CD14-positive monocyte (primary cell): Measurements from ENCODE around the gene GNG4. TPM values are rescaled to one million over a fixed set of nuclear protein-coding genes. Genes with fewer than 3 reads are reported as not detected.

Experiments used
- DNase-seq, 3 donors: peaks; one replicate each; pipeline ENCODE4 v3.0.0-alpha.2; 2011 to 2022
- H2AFZ ChIP-seq: 2 replicates; pipeline ENCODE4 v1.6.0; 2012; ENCODE audit warnings: mild to moderate bottlenecking, low read depth, low read length, inconsistent platforms; ENCODE audit not compliant: insufficient read depth, poor library complexity, severe bottlenecking
- H3K27ac ChIP-seq, 2 donors: 1 replicate in 1 of 2; 2 replicates in 1 of 2; pipeline ENCODE4 v1.5.1; 2012 to 2013; ENCODE audit warnings: low read length in 2 of 2, control low read depth in 1 of 2, inconsistent platforms in 1 of 2, low read depth in 1 of 2, mild to moderate bottlenecking in 1 of 2
- H3K27me3 ChIP-seq, 2 donors: one replicate each; pipeline versions ENCODE4 v1.6.0 to v1.6.1; 2011 to 2013; ENCODE audit warnings: low read length in 2 of 2; ENCODE audit not compliant: control insufficient read depth in 2 of 2, insufficient read depth in 2 of 2
- H3K36me3 ChIP-seq, 2 donors: replicated peaks in 1 of 2; 1 replicate in 1 of 2; 2 replicates in 1 of 2; pipeline versions ENCODE4 v1.5.1 to v1.6.1; 2012 to 2013; ENCODE audit warnings: low read length in 2 of 2, control low read depth in 1 of 2, inconsistent platforms in 1 of 2, mild to moderate bottlenecking in 1 of 2; ENCODE audit not compliant: insufficient read depth in 2 of 2, control insufficient read depth in 1 of 2
- H3K4me1 ChIP-seq, 2 donors: 1 replicate in 1 of 2; 2 replicates in 1 of 2; pipeline versions ENCODE4 v1.5.1 to v1.6.1; 2012 to 2013; ENCODE audit warnings: low read length in 2 of 2, control low read depth in 1 of 2, inconsistent platforms in 1 of 2, mild to moderate bottlenecking in 1 of 2, moderate library complexity in 1 of 2; ENCODE audit not compliant: insufficient read depth in 2 of 2, control insufficient read depth in 1 of 2
- H3K4me2 ChIP-seq: replicated peaks from 2 replicates; pipeline ENCODE3; 2012; ENCODE audit warnings: low read length, moderate library complexity, mild to moderate bottlenecking; ENCODE audit not compliant: poor library complexity, severe bottlenecking; ENCODE audit errors: extremely low read depth
- H3K4me3 ChIP-seq, 3 experiments: fragments of 200-600 bp in 1 of 3; sonication (generic) in 1 of 3; replicated peaks in 1 of 3; 1 replicate in 2 of 3; 2 replicates in 1 of 3; pipeline ENCODE4 v1.5.1; 2011 to 2013; ENCODE audit warnings: low read length in 3 of 3, mild to moderate bottlenecking in 3 of 3, control low read depth in 2 of 3, low read depth in 2 of 3, inconsistent platforms in 1 of 3, moderate library complexity in 1 of 3
- H3K79me2 ChIP-seq: 2 replicates; pipeline ENCODE4 v1.6.0; 2012; ENCODE audit warnings: mild to moderate bottlenecking, control low read depth, inconsistent platforms, low read length, moderate library complexity; ENCODE audit not compliant: insufficient read depth
- H3K9ac ChIP-seq: 2 replicates; pipeline ENCODE4 v1.6.0; 2017; ENCODE audit warnings: low read length, mild to moderate bottlenecking; ENCODE audit not compliant: insufficient read depth, poor library complexity, severe bottlenecking
- H3K9me3 ChIP-seq, 2 donors: replicated peaks in 1 of 2; 1 replicate in 1 of 2; 2 replicates in 1 of 2; pipeline versions ENCODE4 v1.5.1 to v1.6.1; 2012 to 2013; ENCODE audit warnings: low read length in 2 of 2, control low read depth in 1 of 2; ENCODE audit not compliant: control insufficient read depth in 1 of 2, insufficient read depth in 1 of 2
- H4K20me1 ChIP-seq: 2 replicates; pipeline ENCODE4 v1.6.0; 2012; ENCODE audit warnings: mild to moderate bottlenecking, low read length, control low read depth, moderate library complexity; ENCODE audit not compliant: insufficient read depth
- H3K27ac Mint-ChIP-seq, 7 donors: one replicate each; pipeline ENCODE4 v1.8.0; 2020; ENCODE audit warnings: mild to moderate bottlenecking in 7 of 7, mixed read lengths in 7 of 7, moderate library complexity in 6 of 7, inconsistent platforms in 2 of 7
- H3K27me3 Mint-ChIP-seq, 3 donors: one replicate each; pipeline ENCODE4 v1.8.0; 2021 to 2022; ENCODE audit warnings: low read depth in 3 of 3, mild to moderate bottlenecking in 3 of 3, mixed read lengths in 3 of 3, moderate library complexity in 3 of 3, inconsistent platforms in 1 of 3
- H3K36me3 Mint-ChIP-seq, 2 donors: one replicate each; pipeline ENCODE4 v1.8.0; 2020; ENCODE audit warnings: mixed read lengths in 2 of 2, inconsistent platforms in 1 of 2, mild to moderate bottlenecking in 1 of 2
- H3K4me1 Mint-ChIP-seq: one replicate; pipeline ENCODE4 v1.8.0; 2020; ENCODE audit warnings: mild to moderate bottlenecking, mixed read lengths
- H3K4me3 Mint-ChIP-seq, 2 donors: one replicate each; pipeline ENCODE4 v1.8.0; 2020; ENCODE audit warnings: mild to moderate bottlenecking in 2 of 2, mixed read lengths in 2 of 2, moderate library complexity in 1 of 2
- H3K9me3 Mint-ChIP-seq, 7 donors: one replicate each; pipeline ENCODE4 v1.8.0; 2020 to 2022; ENCODE audit warnings: mixed read lengths in 7 of 7, mild to moderate bottlenecking in 6 of 7, moderate library complexity in 6 of 7, inconsistent platforms in 2 of 7
- WGBS: methylation state at CpG from one replicate; pipeline ENCODE4 v1.1.5; 2013; ENCODE audit warnings: missing lambda C conversion rate; ENCODE audit not compliant: insufficient coverage; 5-methylcytosine and 5-hydroxymethylcytosine counted together
- intact Hi-C, 2 donors: fragments of 100-400 bp; cut with micrococcal nuclease; formaldehyde crosslinking; loops; one replicate each; pipeline versions ENCODE4 v1.15.0 to v1.15.1; 2023
- polyA plus RNA-seq, 3 donors: library from polyadenylated mRNA; depleted of rRNA in 1 of 3; unstranded in 2 of 3; stranded (reverse) in 1 of 3; fragments of 300-500 nt in 2 of 3; fragments of >200 nt in 1 of 3; fragmentation: Illumina TruSeq in 2 of 3; gene quantifications; 1 replicate in 2 of 3; 2 replicates in 1 of 3; pipeline ENCODE4 v1.2.3, GENCODE V29; 2012 to 2021
- TF ChIP-seq, protein P1 (sequence below): fragments of 200-600 bp; IDR thresholded peaks from one replicate; pipeline ENCODE4 v1.8.0; 2022; ENCODE audit warnings: antibody characterized with exemption, mild to moderate bottlenecking

The GNG4 gene
- polyA plus RNA-seq, 3 donors = not detected

DNA sequence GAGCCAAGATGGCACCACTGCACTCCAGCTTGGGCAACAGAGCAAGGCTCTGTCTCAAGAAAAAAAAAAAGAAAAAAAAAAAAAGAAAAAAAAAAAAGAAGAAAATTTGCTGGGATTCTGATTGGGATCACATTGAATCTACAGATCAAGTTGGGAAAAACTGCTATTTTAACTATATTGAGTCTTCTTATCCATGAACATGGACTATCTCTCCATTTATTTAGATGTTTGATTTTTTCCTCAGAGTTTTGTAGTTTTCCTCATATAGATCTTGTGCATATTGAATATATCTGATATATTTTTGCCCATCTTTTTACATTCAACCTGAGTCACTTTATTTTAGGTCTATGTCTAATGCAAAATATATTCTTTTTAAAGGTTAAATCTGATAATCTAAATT lies 87.0 kb downstream of the GNG4 start:
- no peak overlapping the region for H3K4me2 ChIP-seq
- no peak overlapping the region for H3K4me3 ChIP-seq
- TF ChIP-seq, protein P1, sequence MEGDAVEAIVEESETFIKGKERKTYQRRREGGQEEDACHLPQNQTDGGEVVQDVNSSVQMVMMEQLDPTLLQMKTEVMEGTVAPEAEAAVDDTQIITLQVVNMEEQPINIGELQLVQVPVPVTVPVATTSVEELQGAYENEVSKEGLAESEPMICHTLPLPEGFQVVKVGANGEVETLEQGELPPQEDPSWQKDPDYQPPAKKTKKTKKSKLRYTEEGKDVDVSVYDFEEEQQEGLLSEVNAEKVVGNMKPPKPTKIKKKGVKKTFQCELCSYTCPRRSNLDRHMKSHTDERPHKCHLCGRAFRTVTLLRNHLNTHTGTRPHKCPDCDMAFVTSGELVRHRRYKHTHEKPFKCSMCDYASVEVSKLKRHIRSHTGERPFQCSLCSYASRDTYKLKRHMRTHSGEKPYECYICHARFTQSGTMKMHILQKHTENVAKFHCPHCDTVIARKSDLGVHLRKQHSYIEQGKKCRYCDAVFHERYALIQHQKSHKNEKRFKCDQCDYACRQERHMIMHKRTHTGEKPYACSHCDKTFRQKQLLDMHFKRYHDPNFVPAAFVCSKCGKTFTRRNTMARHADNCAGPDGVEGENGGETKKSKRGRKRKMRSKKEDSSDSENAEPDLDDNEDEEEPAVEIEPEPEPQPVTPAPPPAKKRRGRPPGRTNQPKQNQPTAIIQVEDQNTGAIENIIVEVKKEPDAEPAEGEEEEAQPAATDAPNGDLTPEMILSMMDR = no peak
- no peak overlapping the region for H3K9ac ChIP-seq
- peaks cover 0 to 2% (median 0%) of the 10 kb centered on the region in 7 donors for H3K9me3 Mint-ChIP-seq
- intact Hi-C loops = no loop called here
- H4K20me1 ChIP-seq = no peaks in the 10 kb centered on the region
- no peak for DNase-seq
- H3K27me3 Mint-ChIP-seq = no peaks in the 10 kb centered on the region
- no peaks in the 10 kb centered on the region for H3K36me3 ChIP-seq
- peaks cover 16% of the 10 kb centered on the region for H3K4me1 Mint-ChIP-seq
- no peaks in the 10 kb centered on the region for H3K27me3 ChIP-seq
- H3K79me2 ChIP-seq = no peaks in the 10 kb centered on the region
- H3K27ac Mint-ChIP-seq = no peak overlapping the region
- H3K4me3 Mint-ChIP-seq = no peak overlapping the region
- no peaks in the 10 kb centered on the region for H3K36me3 Mint-ChIP-seq
- no peaks in the 10 kb centered on the region for H3K9me3 ChIP-seq
- peaks cover 12 to 16% of the 10 kb centered on the region in 2 donors for H3K4me1 ChIP-seq
- no peak overlapping the region for H2AFZ ChIP-seq
- no peak overlapping the region for H3K27ac ChIP-seq

DNA sequence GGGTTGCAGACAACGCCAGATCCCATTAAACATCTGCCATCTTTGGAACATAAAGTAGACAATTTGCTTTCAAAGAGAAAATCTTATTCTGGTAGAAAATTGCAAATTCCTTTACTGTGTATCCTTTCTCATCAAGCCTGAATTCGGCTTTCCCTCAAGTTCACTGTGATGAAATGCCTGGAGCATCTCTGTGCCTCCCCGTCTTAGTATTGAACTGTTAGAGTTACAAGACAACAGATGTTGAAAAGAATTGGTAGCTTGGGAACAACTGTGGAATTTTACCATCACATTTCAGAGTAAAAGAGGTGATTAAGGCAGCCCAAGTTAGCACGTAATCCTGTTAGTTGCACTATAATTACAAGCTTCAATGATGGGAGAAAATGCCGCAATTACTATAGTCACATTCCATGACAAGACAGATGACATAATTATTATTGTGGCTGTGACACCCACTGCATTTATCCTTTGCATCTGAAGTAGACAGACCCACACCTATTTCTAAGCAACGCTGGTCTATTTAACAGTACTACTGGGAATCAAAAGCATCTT lies 90.9 kb downstream of the GNG4 start:
- intact Hi-C loops = no loop called here
- Histone ChIP-seq H3K27me3 (no peaks in the 10 kb centered on the region), H3K4me2 (no peak overlapping the region), H3K79me2 (no peaks in the 10 kb centered on the region), H3K9me3 (no peaks in the 10 kb centered on the region), H4K20me1 (no peaks in the 10 kb centered on the region), H3K9ac (no peak overlapping the region), H2AFZ (no peak overlapping the region), H3K4me1 (peaks cover 4 to 5% of the 10 kb centered on the region in 2 donors), H3K4me3 (no peak overlapping the region), H3K36me3 (no peaks in the 10 kb centered on the region), H3K27ac (no peak overlapping the region)
- H3K27me3 Mint-ChIP-seq = peaks cover 0 to 3% (median 2%) of the 10 kb centered on the region in 3 donors
- no peaks in the 10 kb centered on the region for H3K36me3 Mint-ChIP-seq
- H3K4me1 Mint-ChIP-seq = peaks cover 4% of the 10 kb centered on the region
- no peak overlapping the region for H3K4me3 Mint-ChIP-seq
- no CpG with 5 or more reads among the region's 6 CpGs for WGBS
- TF ChIP-seq, protein P1 = no peak
- no peak for DNase-seq
- no peak overlapping the region for H3K27ac Mint-ChIP-seq
- peaks cover 0 to 5% (median 2%) of the 10 kb centered on the region in 7 donors for H3K9me3 Mint-ChIP-seq
